Tibial nerve (tissue), 4 donors: ENCODE measurements around the gene GABBR2.

Source experiments
- EP300 ChIP-seq, 2 donors: sonication (generic); formaldehyde crosslinking; IDR thresholded peaks; one replicate each; pipeline ENCODE4 v1.6.1; 2017; ENCODE audit warnings: antibody characterized with exemption in 2 of 2, mild to moderate bottlenecking in 1 of 2
- POLR2A ChIP-seq, 2 donors: fragments of 450-650 bp; IDR thresholded peaks; one replicate each; pipeline ENCODE4 v1.6.1; 2017; ENCODE audit warnings: antibody characterized with exemption in 2 of 2, mild to moderate bottlenecking in 2 of 2, moderate library complexity in 2 of 2
- TF ChIP-seq, protein P1 (sequence below), 5 experiments: fragments of 200-600 bp in 3 of 5; fragments of 450-650 bp in 2 of 5; sonication (generic) in 3 of 5; IDR thresholded peaks; one replicate each; pipeline ENCODE4 v1.5.1; 2016 to 2019; ENCODE audit warnings: antibody characterized with exemption in 5 of 5, mild to moderate bottlenecking in 3 of 5, moderate library complexity in 2 of 5

DNA sequence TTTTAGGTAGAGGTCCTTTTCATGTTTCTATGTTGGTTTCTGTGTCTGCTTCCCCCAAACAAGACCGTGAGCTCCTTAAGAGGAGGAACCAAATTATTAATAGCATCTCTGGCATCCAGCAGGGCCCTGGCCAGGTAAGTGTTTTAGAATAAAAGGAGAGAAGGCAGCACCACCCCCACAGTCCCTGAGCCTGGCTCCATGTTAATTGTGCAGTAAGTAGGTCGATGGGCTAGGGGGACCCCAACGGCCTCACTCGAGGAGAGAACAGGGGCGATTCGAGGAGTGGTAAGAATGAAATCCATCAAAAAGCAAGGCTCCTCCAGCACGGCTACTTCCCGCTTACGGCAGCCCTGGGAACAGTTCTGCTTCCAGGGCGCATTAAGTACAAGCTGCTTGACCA, 67.0 kb downstream of the GABBR2 start:
- TF ChIP-seq POLR2A (IDR thresholded peaks at IDR 0.05) (no peak), EP300 (IDR thresholded peaks at IDR 0.05) (no peak)
- TF ChIP-seq, protein P1, sequence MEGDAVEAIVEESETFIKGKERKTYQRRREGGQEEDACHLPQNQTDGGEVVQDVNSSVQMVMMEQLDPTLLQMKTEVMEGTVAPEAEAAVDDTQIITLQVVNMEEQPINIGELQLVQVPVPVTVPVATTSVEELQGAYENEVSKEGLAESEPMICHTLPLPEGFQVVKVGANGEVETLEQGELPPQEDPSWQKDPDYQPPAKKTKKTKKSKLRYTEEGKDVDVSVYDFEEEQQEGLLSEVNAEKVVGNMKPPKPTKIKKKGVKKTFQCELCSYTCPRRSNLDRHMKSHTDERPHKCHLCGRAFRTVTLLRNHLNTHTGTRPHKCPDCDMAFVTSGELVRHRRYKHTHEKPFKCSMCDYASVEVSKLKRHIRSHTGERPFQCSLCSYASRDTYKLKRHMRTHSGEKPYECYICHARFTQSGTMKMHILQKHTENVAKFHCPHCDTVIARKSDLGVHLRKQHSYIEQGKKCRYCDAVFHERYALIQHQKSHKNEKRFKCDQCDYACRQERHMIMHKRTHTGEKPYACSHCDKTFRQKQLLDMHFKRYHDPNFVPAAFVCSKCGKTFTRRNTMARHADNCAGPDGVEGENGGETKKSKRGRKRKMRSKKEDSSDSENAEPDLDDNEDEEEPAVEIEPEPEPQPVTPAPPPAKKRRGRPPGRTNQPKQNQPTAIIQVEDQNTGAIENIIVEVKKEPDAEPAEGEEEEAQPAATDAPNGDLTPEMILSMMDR (IDR thresholded peaks at IDR 0.05) = no peak
